NCI-H1092 (cell line): ENCODE results near the gene PTPRE.
"Not testable (repeated sequence)": the region's sequence is repeated elsewhere in the genome, so short reads cannot be mapped to it uniquely, and the experiment has no call there.

Experiments
- DNase-seq: peaks from one replicate; lab custom pipeline; 2025; lab: John Stamatoyannopoulos, UW

The PTPRE gene

GRCh38 chr10:127982601-127983000 is 75.7 kb downstream of the PTPRE start:
- no peak for DNase-seq

GRCh38 chr10:127983344-127984100 is 76.6 kb downstream of the PTPRE start:
- no peak for DNase-seq

GRCh38 chr10:127984945-127985344 is 78.0 kb downstream of the PTPRE start:
- DNase-seq, result no peak

GRCh38 chr10:127986531-127987466 is 79.9 kb downstream of the PTPRE start:
- DNase-seq, result no peak

- no peak for DNase-seq
Observed at GRCh38 chr10:127987467-127988380, 80.8 kb downstream of the PTPRE start.

GRCh38 chr10:127989481-127990012 is 82.6 kb downstream of the PTPRE start:
- DNase-seq, result no peak

GRCh38 chr10:127990132-127990788 is 83.4 kb downstream of the PTPRE start:
- DNase-seq, result not testable (repeated sequence)

GRCh38 chr10:127990846-127991542 is 84.1 kb downstream of the PTPRE start:
- no peak for DNase-seq

GRCh38 chr10:127991543-127992255 is 84.8 kb downstream of the PTPRE start:
- DNase-seq, result no peak

- DNase-seq, result no peak
Observed at GRCh38 chr10:127992376-127992775, 85.5 kb downstream of the PTPRE start.

- DNase-seq, result no peak
Observed at GRCh38 chr10:127993056-127993690, 86.3 kb downstream of the PTPRE start.

GRCh38 chr10:127995939-127996338 is 89.0 kb downstream of the PTPRE start:
- no peak for DNase-seq

- DNase-seq, result no peak
Observed at GRCh38 chr10:127996586-127996985, 89.7 kb downstream of the PTPRE start.

- no peak for DNase-seq
Observed at GRCh38 chr10:127997271-127997670, 90.4 kb downstream of the PTPRE start.

GRCh38 chr10:127997937-127998336 is 91.0 kb downstream of the PTPRE start:
- DNase-seq, result no peak

GRCh38 chr10:127998501-127999144 is 91.7 kb downstream of the PTPRE start:
- DNase-seq, result no peak

GRCh38 chr10:127999297-128000129 is 92.6 kb downstream of the PTPRE start:
- no peak for DNase-seq
